ENCODE measurements around the gene PET100. TPM values are rescaled to one million over a fixed set of nuclear protein-coding genes. Genes with fewer than 3 reads are reported as not detected.

Gene PET100
- total RNA-seq, 2 experiments from 2014 or later: 132 to 163 TPM

DNA sequence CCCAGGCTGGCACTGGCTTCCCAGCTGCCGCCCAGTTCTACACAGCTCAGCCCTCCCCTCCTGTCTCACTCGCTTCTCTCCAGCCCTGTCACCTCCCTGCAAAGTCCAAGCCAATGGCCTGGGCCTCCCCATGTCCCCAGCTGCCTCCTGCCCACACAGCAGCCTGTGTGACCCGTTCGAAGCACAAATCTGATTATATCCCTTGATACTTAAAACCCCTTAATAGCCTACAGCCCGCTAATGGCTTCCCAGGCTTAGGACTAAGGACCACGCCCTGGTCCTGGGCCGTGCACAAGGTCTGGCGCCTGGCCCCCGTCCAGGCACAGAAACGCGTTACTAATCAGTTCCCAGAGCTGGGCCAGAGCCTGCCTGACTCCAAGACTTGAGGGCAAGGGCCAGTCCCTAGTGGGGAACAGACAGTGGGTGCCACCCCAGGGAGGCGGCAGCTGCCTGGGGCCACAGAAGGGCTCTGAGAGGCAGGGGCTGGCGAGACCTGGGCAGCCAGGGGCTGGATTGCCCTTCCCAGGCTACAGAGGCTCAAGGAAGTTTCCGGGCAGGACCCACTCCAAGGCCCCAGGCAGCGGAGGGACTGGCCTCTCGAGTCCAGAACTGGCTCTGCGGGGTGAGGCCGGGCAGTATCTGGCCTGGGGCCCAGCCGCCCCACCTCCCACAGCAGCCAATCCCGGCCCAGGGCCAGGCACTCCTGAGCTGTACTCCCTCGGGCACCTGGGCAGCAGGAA is 10.7 kb upstream of the PET100 start:
- H3K27me3 Mint-ChIP-seq: no peaks in the 10 kb centered on the region
- no peaks in the 10 kb centered on the region for H3K4me1 Mint-ChIP-seq
- ATAC-seq (no peak), DNase-seq (no peak)
- H3K4me3 Mint-ChIP-seq: no peak overlapping the region
- H3K36me3 Mint-ChIP-seq: peaks cover 6% of the 10 kb centered on the region
- no peaks in the 10 kb centered on the region for H3K9me3 Mint-ChIP-seq (ENCODE audit: low read depth)
- CTCF ChIA-PET: no interaction called here
- H3K27ac Mint-ChIP-seq: no peak overlapping the region

DNA sequence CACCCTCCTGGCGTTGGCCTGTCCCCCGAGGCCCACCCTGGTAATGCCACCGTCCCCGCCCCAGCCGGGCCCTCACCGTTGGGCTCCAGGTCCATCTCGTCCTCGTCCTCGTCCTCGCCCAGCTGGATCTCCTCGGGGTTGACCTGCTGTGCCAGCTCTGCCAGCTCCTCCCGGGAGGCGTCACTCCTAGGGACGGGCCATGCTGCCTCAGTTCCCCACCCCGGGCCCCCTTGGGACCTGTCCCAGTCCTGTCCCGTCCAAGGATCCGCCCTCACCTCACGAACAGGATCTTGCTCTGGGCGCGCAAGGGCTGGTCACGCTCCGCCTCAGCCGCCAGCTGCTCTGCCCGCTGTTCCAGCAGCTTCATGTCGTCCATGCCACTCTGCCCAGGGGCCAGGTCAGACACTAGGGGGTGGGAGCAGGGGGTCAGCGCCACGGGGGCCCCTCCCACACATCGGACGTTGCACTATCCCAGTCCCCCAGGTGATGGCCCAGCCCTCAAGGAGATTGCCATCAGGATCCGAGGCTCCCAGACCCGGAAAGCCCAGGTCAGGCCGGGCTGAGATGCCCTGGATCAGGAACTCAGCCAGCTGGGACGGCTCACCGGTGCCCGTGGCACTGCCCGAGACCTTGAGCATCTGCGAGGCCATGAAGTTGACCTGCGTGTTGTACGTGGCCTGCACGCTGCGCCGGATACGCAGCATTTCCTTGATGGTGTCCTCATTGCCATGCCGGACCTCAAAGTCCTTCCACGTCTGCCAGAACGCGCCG is 9.7 kb upstream of the PET100 start:
- Mint-ChIP-seq H3K9me3 (ENCODE audit: low read depth) (no peaks in the 10 kb centered on the region), H3K4me1 (no peaks in the 10 kb centered on the region), H3K27me3 (no peaks in the 10 kb centered on the region), H3K27ac (no peak overlapping the region), H3K36me3 (peaks cover 6% of the 10 kb centered on the region), H3K4me3 (no peak overlapping the region)
- CTCF ChIA-PET: no interaction called here
- ATAC-seq (no peak), DNase-seq (no peak)

GRCh38 chr19:7620442-7621412 is 8.9 kb upstream of the PET100 start:
- no peak overlapping the region for H3K4me3 Mint-ChIP-seq
- DNase-seq: no peak
- ATAC-seq: no peak
- H3K4me1 Mint-ChIP-seq: no peaks in the 10 kb centered on the region
- CTCF ChIA-PET: no interaction called here
- no peak overlapping the region for H3K27ac Mint-ChIP-seq
- no peaks in the 10 kb centered on the region for H3K9me3 Mint-ChIP-seq (ENCODE audit: low read depth)
- H3K36me3 Mint-ChIP-seq: peaks cover 6% of the 10 kb centered on the region
- H3K27me3 Mint-ChIP-seq: no peaks in the 10 kb centered on the region

- ATAC-seq: no peak
- CTCF ChIA-PET: interaction anchor here (0.8 to 1.5 kb wide), 2 partner anchors 29 to 58 kb away, joined by 3 read pairs; partner anchors contain the start of gene TRAPPC5
- H3K4me3 Mint-ChIP-seq: no peak overlapping the region
These were observed 6.5 kb upstream of the PET100 start for GRCh38 chr19:7622933-7623685.

DNA sequence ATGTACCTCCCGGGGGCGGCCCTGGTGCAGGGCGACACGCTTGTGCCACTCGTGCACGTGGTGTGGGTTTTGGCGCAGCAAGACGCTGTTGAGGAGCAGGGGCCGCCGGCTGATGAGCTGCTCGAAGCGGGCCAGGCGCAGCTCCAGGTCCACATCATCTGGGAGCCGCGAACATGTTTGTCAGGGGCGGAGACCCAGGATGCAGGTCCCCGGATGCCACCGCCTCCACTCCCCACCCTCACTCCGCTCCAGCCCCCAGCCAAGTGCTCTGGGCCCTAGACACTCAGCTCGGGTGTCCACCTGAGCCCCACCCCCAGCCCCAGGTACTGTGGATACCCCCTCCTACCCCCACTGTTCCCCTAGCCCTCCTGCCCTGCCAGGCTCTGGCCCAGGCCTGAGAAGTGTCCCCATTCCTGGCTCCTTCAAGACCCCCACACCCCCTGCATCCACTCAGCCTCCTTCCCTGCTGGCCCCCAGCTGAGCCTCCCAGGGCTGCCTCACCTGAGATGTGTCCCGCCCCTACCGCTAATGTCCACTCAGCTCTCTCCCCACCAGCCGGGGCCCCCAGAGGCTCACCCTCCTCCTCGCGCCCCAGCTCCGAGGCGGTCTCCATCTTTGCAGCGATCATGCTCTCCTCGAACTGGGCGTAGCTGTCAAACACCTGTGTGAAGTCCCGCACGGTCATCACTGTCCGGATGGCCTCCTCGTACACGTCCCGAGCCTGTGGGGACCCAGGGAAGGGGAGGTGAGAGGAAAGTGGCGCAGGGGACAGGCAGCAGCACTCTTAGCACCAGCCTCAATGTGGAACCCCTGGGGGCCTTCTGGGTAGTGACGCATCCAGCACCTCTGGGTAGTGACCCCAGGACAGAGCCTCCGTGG is 5.6 kb upstream of the PET100 start:
- DNase-seq (no peak), ATAC-seq (no peak)
- CTCF ChIA-PET: interaction anchor here (0.8 to 1.3 kb wide), 2 partner anchors 56 to 57 kb away, joined by 3 read pairs; partner anchors contain the start of gene TRAPPC5
- no peaks in the 10 kb centered on the region for H3K9me3 Mint-ChIP-seq (ENCODE audit: low read depth)
- H3K27ac Mint-ChIP-seq: no peak overlapping the region
- no peak overlapping the region for H3K4me3 Mint-ChIP-seq
- H3K4me1 Mint-ChIP-seq: peaks cover 13% of the 10 kb centered on the region
- H3K27me3 Mint-ChIP-seq: no peaks in the 10 kb centered on the region
- H3K36me3 Mint-ChIP-seq: peaks cover 10% of the 10 kb centered on the region

More at GRCh38 chr19:7622933-7623685, 6.5 kb upstream of the PET100 start:
- no peak for DNase-seq
- Mint-ChIP-seq H3K36me3 (peaks cover 10% of the 10 kb centered on the region), H3K4me1 (peaks cover 5% of the 10 kb centered on the region), H3K27ac (no peak overlapping the region), H3K27me3 (no peaks in the 10 kb centered on the region), H3K9me3 (ENCODE audit: low read depth) (no peaks in the 10 kb centered on the region)

DNA sequence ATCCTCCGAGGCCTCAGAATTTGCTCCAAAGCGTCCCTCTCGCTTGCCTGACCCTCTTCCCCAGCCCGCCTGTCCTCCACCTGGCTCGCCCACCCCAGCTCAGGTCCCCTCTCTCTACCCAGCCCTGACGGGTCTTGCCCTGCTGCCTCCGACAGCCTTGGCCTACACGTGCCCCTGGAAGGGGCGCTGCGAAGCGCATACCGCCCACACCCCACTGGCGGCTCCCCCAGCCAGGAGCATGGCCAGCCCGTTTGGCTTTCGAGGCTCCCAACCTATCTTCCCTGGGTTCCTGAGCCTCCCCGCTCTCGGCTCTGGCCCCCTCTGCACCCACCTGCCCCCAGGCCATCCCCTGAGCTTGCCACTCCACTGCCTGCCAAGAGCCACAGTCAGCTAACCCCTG is 4.8 kb upstream of the PET100 start:
- Mint-ChIP-seq H3K9me3 (ENCODE audit: low read depth) (no peaks in the 10 kb centered on the region), H3K36me3 (peaks cover 12% of the 10 kb centered on the region), H3K4me1 (peaks cover 19% of the 10 kb centered on the region), H3K27ac (no peak overlapping the region), H3K4me3 (no peak overlapping the region), H3K27me3 (no peaks in the 10 kb centered on the region)
- no peak for DNase-seq
- CTCF ChIA-PET: interaction anchor here (1.3 kb wide), 1 partner anchor 56 kb away, joined by 3 read pairs; no protein-coding TSS in a partner anchor
- no peak for ATAC-seq

GRCh38 chr19:7625763-7626372 is 3.7 kb upstream of the PET100 start:
- H3K27ac Mint-ChIP-seq: no peak overlapping the region
- CTCF ChIA-PET: interaction anchor here (0.7 kb wide), 1 partner anchor 192 kb away, joined by 3 read pairs; no protein-coding TSS in a partner anchor
- H3K9me3 Mint-ChIP-seq (ENCODE audit: low read depth): no peaks in the 10 kb centered on the region
- no peak overlapping the region for H3K4me3 Mint-ChIP-seq
- H3K4me1 Mint-ChIP-seq: peaks cover 28% of the 10 kb centered on the region
- peaks cover 12% of the 10 kb centered on the region for H3K36me3 Mint-ChIP-seq
- DNase-seq (no peak), ATAC-seq (no peak)
- H3K27me3 Mint-ChIP-seq: no peaks in the 10 kb centered on the region

DNA sequence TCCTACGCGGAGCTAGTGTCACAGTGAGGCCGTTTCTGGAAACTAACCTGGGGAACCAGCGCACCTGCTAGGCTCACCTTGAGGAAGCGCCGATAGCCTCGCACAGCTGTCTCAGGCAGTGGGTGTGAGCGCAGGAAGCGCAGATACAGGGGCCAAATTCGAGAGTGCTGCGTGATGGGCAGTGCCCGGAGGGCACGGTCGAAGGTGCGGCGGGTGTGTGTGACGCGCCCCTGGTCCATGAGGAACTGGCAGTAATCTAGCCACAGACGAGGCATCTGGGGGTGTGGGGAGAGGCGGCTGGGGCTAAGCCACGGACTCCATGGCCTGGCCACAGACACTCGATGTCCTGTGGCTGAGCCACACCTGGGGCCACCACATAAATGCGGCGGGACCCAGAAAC is 2.4 kb upstream of the PET100 start:
- CTCF ChIA-PET: interaction anchor here (0.5 to 1.2 kb wide), 2 partner anchors 54 to 150 kb away, joined by 3 to 4 read pairs; partner anchors contain the start of gene TRAPPC5
- Mint-ChIP-seq H3K27me3 (no peaks in the 10 kb centered on the region), H3K9me3 (ENCODE audit: low read depth) (no peaks in the 10 kb centered on the region), H3K27ac (no peak overlapping the region), H3K36me3 (peaks cover 6% of the 10 kb centered on the region), H3K4me3 (no peak overlapping the region), H3K4me1 (peaks cover 33% of the 10 kb centered on the region)
- DNase-seq (no peak), ATAC-seq (no peak)

DNA sequence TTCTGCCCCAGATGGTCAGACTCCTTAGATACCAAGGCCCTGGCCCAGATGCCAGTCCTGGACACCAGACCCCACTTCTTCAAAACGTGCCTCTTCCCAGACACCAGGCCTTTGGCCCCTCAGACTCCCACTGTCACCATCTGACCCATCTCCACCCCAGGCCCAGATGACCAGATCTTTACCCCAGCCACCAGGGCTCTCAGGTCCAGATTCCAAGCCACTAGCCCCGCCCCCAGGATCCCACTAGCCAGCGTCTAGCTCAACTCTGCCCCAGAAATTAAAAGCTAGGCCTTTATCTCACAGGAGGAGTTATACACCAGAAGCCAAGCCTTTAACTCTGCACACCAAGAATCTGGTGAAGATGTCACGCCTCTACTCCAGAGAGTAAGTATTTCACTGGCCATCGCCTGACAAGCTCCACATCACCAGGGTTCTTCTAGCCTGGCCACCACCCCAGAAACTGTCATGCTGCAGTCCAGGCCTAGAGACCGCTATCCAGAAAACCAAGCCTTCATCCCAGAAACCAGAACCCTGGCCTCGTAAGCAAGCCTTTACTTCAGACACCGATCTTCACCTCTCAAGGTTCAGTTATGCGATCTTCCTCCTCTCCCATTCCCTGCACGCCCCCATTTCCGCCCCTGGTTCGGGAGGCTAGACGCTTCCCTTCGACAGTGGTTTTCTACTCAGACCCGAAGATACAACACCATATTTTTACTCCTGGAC is 843 bp upstream of the PET100 start:
- Mint-ChIP-seq H3K27ac (peak overlapping the region; percentile 99), H3K9me3 (ENCODE audit: low read depth) (no peaks in the 10 kb centered on the region), H3K4me1 (peaks cover 33% of the 10 kb centered on the region), H3K36me3 (peaks cover 6% of the 10 kb centered on the region), H3K27me3 (no peaks in the 10 kb centered on the region), H3K4me3 (peak overlapping the region; percentile 97)
- CTCF ChIA-PET: interaction anchor here (1.3 to 2.9 kb wide), 5 partner anchors 23 to 315 kb away, joined by 6 to 12 read pairs (median 10); partner anchors contain the start of genes ARHGEF18, TIMM44 and TRAPPC5
- DNase-seq (no peak), ATAC-seq (no peak)

- no peak for DNase-seq
- Mint-ChIP-seq H3K36me3 (peaks cover 6% of the 10 kb centered on the region), H3K27me3 (no peaks in the 10 kb centered on the region), H3K4me1 (peaks cover 40% of the 10 kb centered on the region), H3K4me3 (no peak overlapping the region), H3K9me3 (ENCODE audit: low read depth) (no peaks in the 10 kb centered on the region), H3K27ac (no peak overlapping the region)
- CTCF ChIA-PET: no interaction called here
- no peak for ATAC-seq
These were observed 2.0 kb downstream of the PET100 start for GRCh38 chr19:7631577-7631976.
